Epidermal melanocyte (primary cell): ENCODE measurements around the gene COL8A1.

Experiments used
- DNase-seq: peaks from one replicate; pipeline ENCODE4 v3.0.0; 2011; ENCODE audit warnings: low spot score; ENCODE audit not compliant: insufficient read length

Gene COL8A1

GRCh38 chr3:99639579-99639978 lies 1.2 kb downstream of the COL8A1 start:
- DNase-seq, result no peak

GRCh38 chr3:99640214-99640851 lies 1.9 kb downstream of the COL8A1 start:
- no peak for DNase-seq

- no peak for DNase-seq
Observed at GRCh38 chr3:99641480-99641879, 3.1 kb downstream of the COL8A1 start.

GRCh38 chr3:99641982-99642381 lies 3.6 kb downstream of the COL8A1 start:
- no peak for DNase-seq

GRCh38 chr3:99644017-99644416 lies 5.6 kb downstream of the COL8A1 start:
- DNase-seq, result no peak

GRCh38 chr3:99644746-99645145 lies 6.4 kb downstream of the COL8A1 start:
- no peak for DNase-seq

GRCh38 chr3:99645277-99646106 lies 7.1 kb downstream of the COL8A1 start:
- DNase-seq, result no peak

GRCh38 chr3:99646107-99646435 lies 7.7 kb downstream of the COL8A1 start:
- no peak for DNase-seq

GRCh38 chr3:99647081-99647480 lies 8.7 kb downstream of the COL8A1 start:
- DNase-seq, result no peak

- no peak for DNase-seq
Observed at GRCh38 chr3:99648101-99648500, 9.7 kb downstream of the COL8A1 start.

GRCh38 chr3:99648516-99648915 lies 10.1 kb downstream of the COL8A1 start:
- DNase-seq, result no peak

GRCh38 chr3:99651531-99651930 lies 13.1 kb downstream of the COL8A1 start:
- DNase-seq, result no peak

GRCh38 chr3:99656624-99657023 lies 18.2 kb downstream of the COL8A1 start:
- DNase-seq, result no peak

- DNase-seq, result no peak
Observed at GRCh38 chr3:99658274-99658673, 19.9 kb downstream of the COL8A1 start.

- no peak for DNase-seq
Observed at GRCh38 chr3:99659032-99659431, 20.6 kb downstream of the COL8A1 start.

GRCh38 chr3:99659951-99660350 lies 21.6 kb downstream of the COL8A1 start:
- no peak for DNase-seq

- DNase-seq, result no peak
Observed at GRCh38 chr3:99662838-99663570, 24.6 kb downstream of the COL8A1 start.

- no peak for DNase-seq
Observed at GRCh38 chr3:99663977-99664376, 25.6 kb downstream of the COL8A1 start.

GRCh38 chr3:99665017-99665416 lies 26.6 kb downstream of the COL8A1 start:
- DNase-seq, result no peak

- DNase-seq, result no peak
Observed at GRCh38 chr3:99666201-99666600, 27.8 kb downstream of the COL8A1 start.

GRCh38 chr3:99668044-99668443 lies 29.6 kb downstream of the COL8A1 start:
- no peak for DNase-seq

- no peak for DNase-seq
Observed at GRCh38 chr3:99669879-99670555, 31.6 kb downstream of the COL8A1 start.
